OCI-LY1 (cell line): ENCODE data around the gene ALPI.

Experiments used
- CTCF ChIP-seq: fragments of 200-600 bp; sonication (generic), shearing (Covaris generic); IDR thresholded peaks from 2 replicates; pipeline ENCODE4 v1.5.1; 2017; ENCODE audit warnings: mild to moderate bottlenecking, antibody characterized with exemption, low read length, moderate library complexity, mixed read lengths
- EZH2 ChIP-seq: fragments of 200-600 bp; sonication (generic), shearing (Covaris generic); IDR thresholded peaks from 2 replicates; pipeline ENCODE4 v1.8.0; 2017; ENCODE audit warnings: borderline replicate concordance, mixed run types, mild to moderate bottlenecking, antibody characterized with exemption, low read length, moderate library complexity, mixed read lengths

GRCh38 chr2:232447638-232448303, 8.2 kb upstream of the ALPI start:
- TF ChIP-seq CTCF (no peak), EZH2 (no peak)
